Measurements from ENCODE around the gene RELA. TPM values are rescaled to one million over a fixed set of nuclear protein-coding genes. Genes with fewer than 3 reads are reported as not detected.
A peak's percentile ranks its signal among the peaks of the same experiment; 100 is the strongest.

Gene RELA
- total and polyA plus RNA-seq, 12 donors: 28.9 to 55.2 (median 38.7) TPM

DNA sequence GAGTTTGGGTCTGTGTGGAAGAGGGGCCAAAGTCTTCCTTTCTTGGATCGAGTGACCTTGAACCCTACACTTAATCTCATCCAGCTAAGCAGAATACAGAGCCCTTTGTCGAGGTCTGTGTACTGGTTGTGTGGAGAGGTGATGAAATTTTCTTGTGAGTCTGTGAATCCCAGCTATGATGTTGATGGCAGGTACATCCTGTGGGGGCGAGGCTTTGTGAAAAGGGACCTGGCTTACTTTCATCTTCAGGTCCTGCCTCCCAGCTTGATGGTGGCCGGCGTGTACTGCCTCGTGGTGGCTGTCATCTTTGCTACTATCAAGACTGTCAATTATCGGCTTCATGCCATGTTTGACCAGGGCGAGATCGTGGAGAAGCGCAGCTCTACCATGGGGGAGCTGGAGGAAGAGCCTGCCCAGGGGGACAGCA, 46.1 kb downstream of the RELA start:
- no peak for DNase-seq
- Histone ChIP-seq H3K27me3 (no peaks in the 10 kb centered on the region), H3K9me3 (no peaks in the 10 kb centered on the region), H3K4me1 (peaks cover 24 to 43% (median 31%) of the 10 kb centered on the region in 9 donors), H3K36me3 (peaks cover 10 to 60% (median 33%) of the 10 kb centered on the region in 9 donors), H3K27ac (peak overlapping the region in 9 of 10 donors; percentile 89 to 100 (median 98)), H3K4me3 (peak overlapping the region; percentile 87 to 99 (median 96))
- 58 to 64% methylated on average over 10 of the region's 10 CpGs for WGBS, 2 donors
- intact Hi-C loops (cut with DNase I): no loop called here
- no peak for TF ChIP-seq CTCF (IDR thresholded peaks at IDR 0.05)
- ATAC-seq: no peak

GRCh38 chr11:65615950-65616574, 46.7 kb downstream of the RELA start:
- no peak for TF ChIP-seq CTCF (IDR thresholded peaks at IDR 0.05)
- Histone ChIP-seq H3K27me3 (no peaks in the 10 kb centered on the region), H3K4me3 (peak overlapping the region; percentile 87 to 99 (median 96)), H3K4me1 (peaks cover 24 to 45% (median 36%) of the 10 kb centered on the region in 9 donors), H3K36me3 (peaks cover 10 to 55% (median 30%) of the 10 kb centered on the region in 9 donors), H3K27ac (peak overlapping the region; percentile 89 to 100 (median 96)), H3K9me3 (no peaks in the 10 kb centered on the region)
- ATAC-seq: peak in 2 of 8 donors; percentile 2 to 6
- intact Hi-C loops (cut with DNase I): loop anchor here in 3 of 10 donors (2.0 kb wide), 2 partner anchors 41 to 75 kb away; no protein-coding TSS in a partner anchor
- 1% methylated on average over 41 to 50 of the region's 50 CpGs for WGBS, 2 donors
- DNase-seq: no peak

DNA sequence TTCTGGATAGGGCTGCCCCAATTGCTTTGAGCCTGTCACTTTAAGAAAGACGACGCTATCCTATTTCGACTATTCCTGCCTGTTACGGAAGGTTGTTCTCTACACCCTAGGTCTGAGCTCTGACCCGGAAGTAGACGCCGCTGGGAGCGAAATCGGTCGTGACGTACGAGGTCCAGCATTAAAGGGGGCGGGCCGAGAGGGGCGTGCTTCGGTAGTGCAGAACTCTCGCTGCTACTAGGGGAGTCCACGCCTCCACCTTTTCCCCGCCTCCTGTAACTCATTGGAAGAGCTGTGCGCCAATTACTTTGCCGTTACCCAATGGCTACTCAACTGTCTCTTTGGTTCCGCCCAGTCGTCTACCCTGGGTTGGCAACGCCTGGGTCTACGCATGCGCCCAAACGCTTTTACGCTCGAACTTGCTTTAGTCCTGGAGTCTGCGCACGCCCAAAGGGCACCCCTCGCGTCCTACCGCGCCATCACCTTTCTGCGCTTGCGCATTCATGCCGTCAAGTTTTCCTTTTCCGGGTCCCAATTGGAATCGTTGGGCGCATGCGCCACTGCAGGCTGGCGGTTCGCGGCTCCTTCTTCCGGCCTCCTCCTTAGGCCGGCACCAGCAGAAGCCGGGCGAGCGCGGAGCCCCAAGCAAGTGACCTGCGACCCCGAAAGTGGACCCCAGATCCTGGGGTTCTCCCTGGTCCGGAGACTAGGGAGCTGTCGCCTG, 47.3 kb downstream of the RELA start, which contains the start of gene PCNX3:
PCNX3 (plus strand) TSS at position 548 of the 721 bp plus-strand sequence. CDS start 536 bp downstream, outside the sequence.
- intact Hi-C loops (cut with DNase I): loop anchor here in 3 of 10 donors (2.0 kb wide), 2 partner anchors 41 to 75 kb away; no protein-coding TSS in a partner anchor
- H3K27me3 ChIP-seq: no peaks in the 10 kb centered on the region
- 0% methylated on average over 55 of the region's 55 CpGs for WGBS, 2 donors
- H3K4me1 ChIP-seq: peaks cover 28 to 50% (median 43%) of the 10 kb centered on the region in 9 donors
- no peaks in the 10 kb centered on the region for H3K9me3 ChIP-seq
- TF ChIP-seq CTCF (IDR thresholded peaks at IDR 0.05): no peak
- H3K27ac ChIP-seq: peak within 1 kb of the TSS; percentile 92 to 100 (median 98)
- peak within 1 kb of the TSS; percentile 91 to 99 (median 97) for H3K4me3 ChIP-seq
- DNase-seq: peak; percentile 100
- peak; percentile 79 to 91 (median 86) for ATAC-seq
- peaks cover 10 to 53% (median 23%) of the 10 kb centered on the region in 9 donors for H3K36me3 ChIP-seq
